B cell (primary cell): Measurements from ENCODE around the gene GCHFR. TPM values are rescaled to one million over a fixed set of nuclear protein-coding genes. Genes with fewer than 3 reads are reported as not detected.

Experiments
- ATAC-seq: fragments of 200-7000 bp; cut with Tn5 transposase; one replicate; pipeline ENCODE4 v1.10.0; 2021; ENCODE audit warnings: low read depth, mild to moderate bottlenecking, moderate number of reproducible peaks, moderate library complexity
- CTCF ChIA-PET: fragments of 350-600 bp; sonication (Branson Sonifier 250); formaldehyde crosslinking; loops from one replicate; lab custom pipeline; 2021; ENCODE audit warnings: antibody characterized with exemption, inconsistent platforms; lab: Charles Lee
- POLR2A ChIA-PET: fragments of 350-600 bp; sonication (Branson Sonifier 250); formaldehyde crosslinking; loops from one replicate; lab custom pipeline; 2021; ENCODE audit warnings: antibody characterized with exemption; lab: Charles Lee
- DNase-seq: peaks from one replicate; pipeline ENCODE4 v3.0.0; 2013
- H2AFZ ChIP-seq: 2 replicates; pipeline ENCODE4 v1.6.1; 2012; ENCODE audit warnings: mild to moderate bottlenecking, low read depth, low read length; ENCODE audit not compliant: insufficient read depth, poor library complexity, severe bottlenecking
- H3K27ac ChIP-seq, 2 donors: 1 replicate in 1 of 2; 2 replicates in 1 of 2; pipeline ENCODE4 v1.5.1; 2012 to 2013; ENCODE audit warnings: low read length in 2 of 2, mild to moderate bottlenecking in 2 of 2, moderate library complexity in 1 of 2
- H3K27me3 ChIP-seq, 4 experiments: fragments of 200-600 bp in 1 of 4; sonication (generic) in 1 of 4; replicated peaks in 1 of 4; 1 replicate in 2 of 4; 2 replicates in 2 of 4; pipeline versions ENCODE4 v1.6.1 to v1.7.0; 2013 to 2016; ENCODE audit warnings: low read length in 3 of 4, mild to moderate bottlenecking in 2 of 4, mixed read lengths in 1 of 4, moderate library complexity in 1 of 4; ENCODE audit not compliant: insufficient read depth in 4 of 4, control insufficient read depth in 3 of 4; ENCODE audit errors: control extremely low read depth in 1 of 4
- H3K36me3 ChIP-seq, 2 experiments: replicated peaks in 1 of 2; 1 replicate in 1 of 2; 2 replicates in 1 of 2; pipeline versions ENCODE4 v1.6.1 to v1.7.1; 2013; ENCODE audit warnings: low read length in 1 of 2; ENCODE audit not compliant: insufficient read depth in 2 of 2, control insufficient read depth in 1 of 2; ENCODE audit errors: control extremely low read depth in 1 of 2, extremely low read depth in 1 of 2
- H3K4me1 ChIP-seq, 2 donors: fragments of 200-600 bp in 1 of 2; sonication (generic) in 1 of 2; 1 replicate in 1 of 2; 2 replicates in 1 of 2; pipeline versions ENCODE4 v1.5.1 to v1.6.1; 2013 to 2017; ENCODE audit warnings: low read length in 2 of 2; ENCODE audit not compliant: control insufficient read depth in 2 of 2, insufficient read depth in 2 of 2
- H3K4me2 ChIP-seq: replicated peaks from 2 replicates; pipeline ENCODE3; 2012; ENCODE audit warnings: mild to moderate bottlenecking, low read depth, low read length; ENCODE audit not compliant: poor library complexity, severe bottlenecking
- H3K4me3 ChIP-seq, 5 experiments: fragments of 200-600 bp in 1 of 5; sonication (generic) in 1 of 5; 1 replicate in 3 of 5; 2 replicates in 2 of 5; pipeline versions ENCODE4 v1.5.1 to v1.7.0; 2011 to 2016; ENCODE audit warnings: low read length in 4 of 5, mild to moderate bottlenecking in 4 of 5, low read depth in 2 of 5, control low read depth in 1 of 5, moderate library complexity in 1 of 5; ENCODE audit not compliant: insufficient read depth in 1 of 5; ENCODE audit errors: control extremely low read depth in 1 of 5, extremely low read depth in 1 of 5
- H3K79me2 ChIP-seq: fragments of 200-600 bp; sonication (generic); one replicate; pipeline ENCODE4 v1.6.0; 2016; ENCODE audit warnings: low read length; ENCODE audit not compliant: control insufficient read depth, insufficient read depth
- H3K9ac ChIP-seq: fragments of 200-600 bp; sonication (generic); 2 replicates; pipeline ENCODE4 v1.6.1; 2017; ENCODE audit warnings: mild to moderate bottlenecking, low read length, moderate library complexity
- H3K9me3 ChIP-seq, 3 donors: one replicate each; pipeline versions ENCODE4 v1.6.1 to v1.7.1; 2013; ENCODE audit warnings: low read length in 2 of 3; ENCODE audit not compliant: control insufficient read depth in 2 of 3, insufficient read depth in 1 of 3; ENCODE audit errors: control extremely low read depth in 1 of 3
- H4K20me1 ChIP-seq: 2 replicates; pipeline ENCODE4 v1.6.0; 2012; ENCODE audit warnings: mild to moderate bottlenecking, low read length; ENCODE audit not compliant: insufficient read depth, control insufficient read depth, poor library complexity, severe bottlenecking
- H3K27ac Mint-ChIP-seq: one replicate; pipeline ENCODE4 v1.8.0; 2021; ENCODE audit warnings: mixed read lengths
- H3K27me3 Mint-ChIP-seq: one replicate; pipeline ENCODE4 v1.8.0; 2021; ENCODE audit warnings: mixed read lengths
- H3K4me1 Mint-ChIP-seq: one replicate; pipeline ENCODE4 v1.8.0; 2021; ENCODE audit warnings: mixed read lengths
- H3K4me3 Mint-ChIP-seq: one replicate; pipeline ENCODE4 v1.8.0; 2021; ENCODE audit warnings: mixed read lengths
- H3K9me3 Mint-ChIP-seq: one replicate; pipeline ENCODE4 v1.8.0; 2022; ENCODE audit warnings: mixed read lengths; ENCODE audit not compliant: insufficient read depth
- EZH2 ChIP-seq: IDR thresholded peaks from 2 replicates; pipeline ENCODE4 v1.6.1; 2012; ENCODE audit warnings: borderline replicate concordance, low read depth, mild to moderate bottlenecking, moderate library complexity, low read length; ENCODE audit not compliant: insufficient read depth, poor library complexity, severe bottlenecking
- WGBS: methylation state at CpG from one replicate; pipeline ENCODE4 v1.1.5; 2013; ENCODE audit warnings: missing lambda C conversion rate; ENCODE audit not compliant: insufficient coverage; 5-methylcytosine and 5-hydroxymethylcytosine counted together
- intact Hi-C: fragments of 100-400 bp; cut with micrococcal nuclease; formaldehyde crosslinking; loops from one replicate; pipeline ENCODE4 v1.10.0; 2022
- polyA plus RNA-seq: library from polyadenylated mRNA; depleted of rRNA; stranded (reverse); fragments of >200 nt; gene quantifications from 2 replicates; pipeline ENCODE4 v1.2.3, GENCODE V29; 2012
- total RNA-seq, 2 donors: library from RNA; stranded (reverse); fragments of 120-200 nt in 1 of 2; gene quantifications; 1 replicate in 1 of 2; 2 replicates in 1 of 2; pipeline versions ENCODE4 v1.2.3 to v1.2.4, GENCODE V29; 2013 to 2022
- TF ChIP-seq, protein P1 (sequence below): fragments of 200-600 bp; IDR thresholded peaks from one replicate; pipeline ENCODE4 v1.8.0; 2022; ENCODE audit warnings: antibody characterized with exemption, mild to moderate bottlenecking

GCHFR gene
- total and polyA plus RNA-seq, 2 donors (not counting 1 experiment from before 2014, with no cell fraction given) = 14.3 to 23.7 TPM

DNA sequence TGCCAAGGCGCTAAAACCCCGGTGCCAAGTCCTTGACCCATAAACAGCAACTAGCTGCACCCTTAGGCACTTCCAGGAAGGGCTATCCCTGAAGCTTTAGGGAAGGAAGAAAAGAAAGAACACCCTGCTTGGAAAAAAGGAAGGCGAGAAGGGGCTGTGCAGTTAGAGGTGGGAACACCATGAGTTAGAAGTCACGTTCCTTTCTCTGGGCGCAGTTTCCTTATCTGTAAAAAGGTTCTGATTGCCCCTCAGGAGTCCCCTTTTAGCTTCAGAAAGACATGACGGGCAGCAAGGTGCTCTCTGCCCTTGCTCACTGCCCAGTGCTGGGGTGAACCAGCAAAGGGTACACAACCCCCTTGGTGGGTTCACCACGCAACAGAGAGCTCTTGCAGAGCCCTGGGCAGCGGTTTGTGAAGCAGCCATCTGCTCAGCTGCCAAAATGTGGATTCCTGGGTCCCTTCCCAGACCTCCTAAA lies 798 bp downstream of the GCHFR start:
- Mint-ChIP-seq H3K27me3 (no peaks in the 10 kb centered on the region), H3K4me3 (peak overlapping the region; percentile 89), H3K27ac (peak overlapping the region; percentile 63), H3K9me3 (no peaks in the 10 kb centered on the region), H3K4me1 (peaks cover 39% of the 10 kb centered on the region)
- ChIA-PET CTCF (interaction anchor here (1.2 to 4.3 kb wide), 3 partner anchors 13 to 70 kb away, joined by 3 to 24 read pairs (median 4); partner anchors contain the start of gene RAD51), POLR2A (interaction anchor here (1.3 to 1.6 kb wide), 3 partner anchors 12 to 70 kb away, joined by 3 to 8 read pairs (median 4); partner anchors contain the start of gene RAD51)
- H3K4me1 ChIP-seq = peaks cover 35 to 49% of the 10 kb centered on the region in 2 donors
- H3K79me2 ChIP-seq = no peaks in the 10 kb centered on the region
- peak overlapping the region; percentile 99 for H3K4me2 ChIP-seq
- TF ChIP-seq, protein P1, sequence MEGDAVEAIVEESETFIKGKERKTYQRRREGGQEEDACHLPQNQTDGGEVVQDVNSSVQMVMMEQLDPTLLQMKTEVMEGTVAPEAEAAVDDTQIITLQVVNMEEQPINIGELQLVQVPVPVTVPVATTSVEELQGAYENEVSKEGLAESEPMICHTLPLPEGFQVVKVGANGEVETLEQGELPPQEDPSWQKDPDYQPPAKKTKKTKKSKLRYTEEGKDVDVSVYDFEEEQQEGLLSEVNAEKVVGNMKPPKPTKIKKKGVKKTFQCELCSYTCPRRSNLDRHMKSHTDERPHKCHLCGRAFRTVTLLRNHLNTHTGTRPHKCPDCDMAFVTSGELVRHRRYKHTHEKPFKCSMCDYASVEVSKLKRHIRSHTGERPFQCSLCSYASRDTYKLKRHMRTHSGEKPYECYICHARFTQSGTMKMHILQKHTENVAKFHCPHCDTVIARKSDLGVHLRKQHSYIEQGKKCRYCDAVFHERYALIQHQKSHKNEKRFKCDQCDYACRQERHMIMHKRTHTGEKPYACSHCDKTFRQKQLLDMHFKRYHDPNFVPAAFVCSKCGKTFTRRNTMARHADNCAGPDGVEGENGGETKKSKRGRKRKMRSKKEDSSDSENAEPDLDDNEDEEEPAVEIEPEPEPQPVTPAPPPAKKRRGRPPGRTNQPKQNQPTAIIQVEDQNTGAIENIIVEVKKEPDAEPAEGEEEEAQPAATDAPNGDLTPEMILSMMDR = no peak
- TF ChIP-seq EZH2 = no peak
- no peaks in the 10 kb centered on the region for H3K27me3 ChIP-seq
- H3K9me3 ChIP-seq = no peaks in the 10 kb centered on the region
- peak overlapping the region; percentile 68 for H3K9ac ChIP-seq
- intact Hi-C loops = loop anchor here (1.0 kb wide), 1 partner anchor 9 kb away; the partner anchor contains the start of gene RMDN3
- peaks cover 0 to 11% of the 10 kb centered on the region in 2 experiments for H3K36me3 ChIP-seq
- no peak overlapping the region for H3K27ac ChIP-seq
- WGBS = 46% methylated on average over 6 of the region's 8 CpGs
- peak overlapping the region; percentile 51 to 87 (median 78) for H3K4me3 ChIP-seq
- ATAC-seq (no peak), DNase-seq (peak; percentile 26)
- H2AFZ ChIP-seq = peak overlapping the region; percentile 92
- H4K20me1 ChIP-seq = no peaks in the 10 kb centered on the region

DNA sequence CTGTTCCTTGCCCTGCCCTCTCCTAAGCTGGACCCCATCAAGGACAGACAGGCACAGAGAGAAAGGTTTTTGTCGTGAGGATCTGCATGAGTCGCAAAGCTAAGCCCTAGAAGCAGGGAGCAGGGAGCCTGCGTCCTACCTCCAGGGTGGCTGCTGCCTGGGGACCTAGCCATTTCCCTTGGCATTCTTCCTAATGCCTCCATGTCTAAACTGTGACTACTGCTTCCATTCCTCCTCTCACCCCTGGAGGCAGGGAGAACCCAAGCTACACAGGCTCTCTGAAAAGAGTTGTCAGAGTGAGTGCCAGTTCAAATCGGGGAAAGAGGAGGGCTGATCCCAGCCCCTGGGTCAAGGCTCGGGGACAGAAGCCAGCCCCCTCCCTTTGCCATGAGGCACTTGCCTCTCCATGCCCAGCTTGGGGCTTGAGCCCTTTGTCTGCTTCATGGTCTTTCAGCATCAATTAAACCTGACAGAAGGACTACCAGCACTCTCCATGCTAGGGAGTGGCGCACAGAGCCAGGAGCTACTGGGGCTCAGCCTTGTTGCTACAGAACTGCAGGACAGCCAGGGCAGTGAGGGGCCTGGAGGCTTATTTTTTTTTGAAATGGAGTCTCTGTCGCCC lies 2.4 kb downstream of the GCHFR start:
- Histone ChIP-seq H3K4me3 (no peak overlapping the region), H3K27ac (no peak overlapping the region), H3K27me3 (no peaks in the 10 kb centered on the region), H3K9ac (no peak overlapping the region), H3K36me3 (peaks cover 0 to 11% of the 10 kb centered on the region in 2 experiments), H3K4me1 (peaks cover 45 to 62% of the 10 kb centered on the region in 2 donors), H3K4me2 (no peak overlapping the region), H3K9me3 (no peaks in the 10 kb centered on the region), H4K20me1 (no peaks in the 10 kb centered on the region), H3K79me2 (no peaks in the 10 kb centered on the region), H2AFZ (no peak overlapping the region)
- DNase-seq = no peak
- TF ChIP-seq EZH2 = no peak
- TF ChIP-seq, protein P1 = no peak
- intact Hi-C loops = no loop called here
- CTCF ChIA-PET = interaction anchor here (1.3 to 9.6 kb wide), 3 partner anchors 10 to 22 kb away, joined by 3 to 99 read pairs (median 3); no protein-coding TSS in a partner anchor
- no peak overlapping the region for H3K4me3 Mint-ChIP-seq
- WGBS = 93% methylated on average over 6 of the region's 7 CpGs
- POLR2A ChIA-PET = interaction anchor here (0.6 kb wide), 1 partner anchor 875 kb away, joined by 3 read pairs; no protein-coding TSS in a partner anchor
- no peaks in the 10 kb centered on the region for H3K27me3 Mint-ChIP-seq
- peaks cover 51% of the 10 kb centered on the region for H3K4me1 Mint-ChIP-seq
- no peaks in the 10 kb centered on the region for H3K9me3 Mint-ChIP-seq
- H3K27ac Mint-ChIP-seq = no peak overlapping the region
- ATAC-seq = no peak
